Brain microvascular endothelial cell (primary cell): ENCODE results near the gene GAN.

Source experiments
- DNase-seq: peaks from one replicate; pipeline ENCODE4 v3.0.0-alpha.2; 2020
- H3K27ac ChIP-seq: fragments of 250-450 bp; sonication (Bioruptor Pico); 2 replicates; pipeline ENCODE4 v1.5.1; 2020; ENCODE audit warnings: mild to moderate bottlenecking, moderate library complexity
- H3K27me3 ChIP-seq: fragments of 250-450 bp; sonication (Bioruptor Pico); replicated peaks from 2 replicates; pipeline ENCODE4 v1.5.1; 2020; ENCODE audit warnings: mild to moderate bottlenecking
- H3K36me3 ChIP-seq: fragments of 250-450 bp; sonication (Bioruptor Pico); replicated peaks from 2 replicates; pipeline ENCODE4 v1.5.1; 2020; ENCODE audit warnings: mild to moderate bottlenecking
- H3K4me3 ChIP-seq: 2 replicates; pipeline ENCODE4 v1.5.1; 2011; ENCODE audit warnings: low read depth, mild to moderate bottlenecking, control low read depth, low read length, moderate library complexity
- in situ Hi-C: cut with HindIII; loops from 2 replicates; pipeline ENCODE4 v1.10.0; 2017; ENCODE audit warnings: low sequenced_read_pairs, low pct_ligation_motif_present
- TF ChIP-seq, protein P1 (sequence below): IDR thresholded peaks from 2 replicates; pipeline ENCODE4 v1.5.1; 2011; ENCODE audit warnings: low read depth, mild to moderate bottlenecking, moderate library complexity, low read length, control low read depth, inconsistent platforms; ENCODE audit errors: missing control alignments

The GAN gene

DNA sequence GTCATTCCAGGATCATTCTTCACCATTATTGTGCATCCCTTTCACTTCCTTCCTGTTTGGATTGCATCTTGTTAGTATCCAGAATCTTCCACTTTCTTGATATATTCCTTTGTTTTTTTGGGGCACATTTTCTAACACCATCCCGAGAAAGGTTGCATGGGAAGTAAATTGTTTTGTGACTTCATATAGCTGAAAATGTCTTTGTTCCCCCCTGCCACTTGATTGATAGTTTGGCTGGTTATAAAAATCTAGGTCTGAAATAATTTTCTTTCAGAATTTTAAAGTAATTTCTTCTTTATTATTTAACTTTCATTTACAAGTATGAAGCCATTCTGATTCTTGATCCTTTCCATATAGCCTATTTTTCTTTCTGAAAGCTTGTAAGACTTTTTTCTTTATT is 32.7 kb downstream of the GAN start:
- no peak for DNase-seq
- Histone ChIP-seq H3K4me3 (no peak overlapping the region), H3K27ac (no peak overlapping the region), H3K36me3 (no peaks in the 10 kb centered on the region), H3K27me3 (no peaks in the 10 kb centered on the region)
- TF ChIP-seq, protein P1, sequence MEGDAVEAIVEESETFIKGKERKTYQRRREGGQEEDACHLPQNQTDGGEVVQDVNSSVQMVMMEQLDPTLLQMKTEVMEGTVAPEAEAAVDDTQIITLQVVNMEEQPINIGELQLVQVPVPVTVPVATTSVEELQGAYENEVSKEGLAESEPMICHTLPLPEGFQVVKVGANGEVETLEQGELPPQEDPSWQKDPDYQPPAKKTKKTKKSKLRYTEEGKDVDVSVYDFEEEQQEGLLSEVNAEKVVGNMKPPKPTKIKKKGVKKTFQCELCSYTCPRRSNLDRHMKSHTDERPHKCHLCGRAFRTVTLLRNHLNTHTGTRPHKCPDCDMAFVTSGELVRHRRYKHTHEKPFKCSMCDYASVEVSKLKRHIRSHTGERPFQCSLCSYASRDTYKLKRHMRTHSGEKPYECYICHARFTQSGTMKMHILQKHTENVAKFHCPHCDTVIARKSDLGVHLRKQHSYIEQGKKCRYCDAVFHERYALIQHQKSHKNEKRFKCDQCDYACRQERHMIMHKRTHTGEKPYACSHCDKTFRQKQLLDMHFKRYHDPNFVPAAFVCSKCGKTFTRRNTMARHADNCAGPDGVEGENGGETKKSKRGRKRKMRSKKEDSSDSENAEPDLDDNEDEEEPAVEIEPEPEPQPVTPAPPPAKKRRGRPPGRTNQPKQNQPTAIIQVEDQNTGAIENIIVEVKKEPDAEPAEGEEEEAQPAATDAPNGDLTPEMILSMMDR: no peak
- in situ Hi-C loops: no loop called here

DNA sequence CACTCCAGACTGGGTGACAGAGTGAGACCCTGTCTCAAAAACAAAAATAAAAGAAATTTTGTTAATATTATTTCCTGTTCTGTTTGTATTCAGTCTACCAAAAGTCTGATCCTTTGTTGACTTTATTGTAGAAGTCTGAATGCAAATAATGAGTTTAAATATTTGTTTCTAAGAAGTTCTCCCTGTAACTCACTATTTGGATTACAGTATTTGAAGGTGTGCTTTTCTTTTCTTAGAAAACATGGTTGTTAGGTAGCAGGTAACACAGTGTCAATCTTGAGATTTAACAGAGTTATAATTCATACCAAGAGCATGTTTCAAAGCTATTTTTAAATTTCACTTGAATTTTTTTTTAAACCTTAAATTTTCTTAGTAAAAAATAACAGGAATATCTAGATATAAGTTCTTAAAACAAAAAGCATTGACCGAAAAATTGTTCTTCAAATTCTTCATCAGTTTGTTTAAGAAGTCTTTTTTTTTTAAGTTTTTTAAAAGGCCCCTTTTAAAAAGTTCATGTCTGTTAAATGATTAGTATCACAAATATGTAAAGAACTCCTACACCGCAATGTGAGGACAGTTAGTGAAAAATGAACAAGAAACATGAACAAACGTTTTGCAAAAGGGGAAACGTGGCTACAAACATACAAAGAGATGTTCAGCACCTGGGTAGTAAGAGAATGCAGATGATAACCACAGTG is 35.0 kb downstream of the GAN start:
- no peak overlapping the region for H3K27ac ChIP-seq
- H3K36me3 ChIP-seq: no peaks in the 10 kb centered on the region
- no peaks in the 10 kb centered on the region for H3K27me3 ChIP-seq
- H3K4me3 ChIP-seq: no peak overlapping the region
- TF ChIP-seq, protein P1: no peak
- no peak for DNase-seq
- in situ Hi-C loops: loop anchor here (25.0 kb wide), 1 partner anchor 388 kb away; no protein-coding TSS in a partner anchor

DNA sequence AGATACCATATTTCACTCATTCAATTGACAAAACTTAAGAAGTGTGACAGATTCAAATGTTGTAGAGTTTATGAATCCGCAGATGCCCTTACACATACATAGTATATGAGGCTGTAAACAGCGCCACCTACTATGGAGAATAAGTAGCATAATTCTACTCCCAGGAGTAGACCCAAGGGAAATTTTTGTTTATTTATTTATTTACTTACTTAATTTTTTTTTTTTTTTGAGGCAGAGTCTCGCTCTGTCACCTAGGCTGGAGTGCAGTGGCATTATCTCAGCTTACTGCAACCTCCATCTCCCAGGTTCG is 35.5 kb downstream of the GAN start:
- H3K36me3 ChIP-seq: no peaks in the 10 kb centered on the region
- H3K27me3 ChIP-seq: no peaks in the 10 kb centered on the region
- in situ Hi-C loops: loop anchor here (25.0 kb wide), 1 partner anchor 387 kb away; no protein-coding TSS in a partner anchor
- DNase-seq: no peak
- no peak overlapping the region for H3K27ac ChIP-seq
- TF ChIP-seq, protein P1: peak; percentile 3
- no peak overlapping the region for H3K4me3 ChIP-seq

DNA sequence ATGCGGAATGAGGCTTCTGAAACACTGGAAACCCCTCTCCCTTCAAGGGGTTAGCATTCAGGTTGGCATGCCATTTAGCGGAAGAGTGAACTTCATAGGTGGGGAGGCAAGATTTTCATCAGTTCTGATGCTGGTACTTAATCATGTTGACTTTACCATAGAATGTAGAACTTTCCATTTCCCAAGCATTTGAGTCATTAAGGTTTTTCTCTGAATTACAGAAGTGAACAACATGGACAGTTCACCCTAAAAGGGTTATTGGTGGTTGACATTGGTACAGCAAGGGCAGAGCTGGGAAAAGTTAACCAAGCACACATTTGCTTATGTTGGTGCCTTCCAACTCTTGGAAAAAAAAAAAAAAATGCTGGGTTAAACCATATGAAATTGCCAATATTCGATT is 39.1 kb downstream of the GAN start:
- in situ Hi-C loops: loop anchor here (25.0 kb wide), 1 partner anchor 383 kb away; no protein-coding TSS in a partner anchor
- H3K36me3 ChIP-seq: peaks cover 9% of the 10 kb centered on the region
- no peaks in the 10 kb centered on the region for H3K27me3 ChIP-seq

DNA sequence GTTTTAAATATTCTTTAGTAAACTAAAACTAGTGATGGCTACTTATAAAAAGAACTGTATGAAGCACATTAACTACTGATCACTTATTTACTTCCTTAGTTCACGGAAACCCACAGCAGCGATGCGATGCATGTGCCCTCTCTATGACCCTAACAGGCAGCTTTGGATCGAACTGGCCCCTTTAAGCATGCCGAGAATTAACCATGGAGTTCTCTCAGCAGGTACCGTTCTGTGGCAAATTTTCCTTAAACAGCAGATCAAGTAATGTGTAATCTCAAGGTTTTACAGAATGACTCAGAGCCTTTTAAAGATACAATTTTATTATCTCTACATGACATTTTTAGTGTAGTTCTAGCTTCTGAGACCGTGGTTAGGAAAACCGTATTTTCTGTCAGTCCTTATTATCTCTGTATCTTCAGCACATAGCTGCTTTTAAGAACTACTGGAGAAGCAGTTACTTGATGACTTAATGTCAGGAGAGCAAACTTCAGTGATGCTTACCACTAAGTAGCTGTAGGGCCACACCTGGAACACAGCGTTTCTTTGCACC is 43.0 kb downstream of the GAN start:
- Histone ChIP-seq H3K27me3 (no peaks in the 10 kb centered on the region), H3K27ac (no peak overlapping the region), H3K4me3 (no peak overlapping the region), H3K36me3 (peaks cover 9% of the 10 kb centered on the region)
- in situ Hi-C loops: loop anchor here (25.0 kb wide), 1 partner anchor 380 kb away; no protein-coding TSS in a partner anchor
- TF ChIP-seq, protein P1: no peak
- no peak for DNase-seq

More for the DNA sequence above, 39.1 kb downstream of the GAN start:
- H3K27ac ChIP-seq: no peak overlapping the region
- no peak overlapping the region for H3K4me3 ChIP-seq
- no peak for DNase-seq
- TF ChIP-seq, protein P1: no peak

DNA sequence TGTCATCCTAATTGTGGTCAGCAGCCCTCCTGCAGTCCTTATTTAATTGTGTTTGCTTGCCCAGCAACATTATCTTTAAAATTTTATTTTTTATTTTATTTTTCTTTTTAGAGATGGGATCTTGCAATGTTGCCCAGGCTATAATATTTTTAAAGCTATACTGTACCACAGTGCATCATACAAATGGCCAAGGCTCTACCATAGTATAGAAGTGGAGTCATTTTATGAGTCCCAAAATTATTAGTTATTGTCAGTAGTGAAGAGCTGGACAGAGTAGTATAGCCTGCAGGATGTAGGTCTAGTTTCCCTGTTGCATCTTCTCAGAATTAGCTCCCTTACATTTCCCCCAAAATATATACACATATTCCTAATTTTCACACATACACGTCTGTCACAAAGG is 44.1 kb downstream of the GAN start:
- no peak for DNase-seq
- in situ Hi-C loops: loop anchor here (25.0 kb wide), 1 partner anchor 378 kb away; no protein-coding TSS in a partner anchor
- TF ChIP-seq, protein P1: no peak
- peaks cover 9% of the 10 kb centered on the region for H3K36me3 ChIP-seq
- H3K27me3 ChIP-seq: no peaks in the 10 kb centered on the region
- H3K4me3 ChIP-seq: no peak overlapping the region
- no peak overlapping the region for H3K27ac ChIP-seq
